Measurements from ENCODE around the gene ETNPPL.

GRCh38 chr4:108716340-108716739 is 46.5 kb downstream of the ETNPPL start:
- TF ChIP-seq, protein P1, sequence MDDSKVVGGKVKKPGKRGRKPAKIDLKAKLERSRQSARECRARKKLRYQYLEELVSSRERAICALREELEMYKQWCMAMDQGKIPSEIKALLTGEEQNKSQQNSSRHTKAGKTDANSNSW (CRISPR knock-in tag; IDR thresholded peaks at IDR 0.05; ENCODE audit: borderline replicate concordance), result no peak
- TF ChIP-seq ZBTB14 (CRISPR knock-in tag; IDR thresholded peaks at IDR 0.05), result no peak
- no peak for TF ChIP-seq ZNF282 (IDR thresholded peaks at IDR 0.05; ENCODE audit: partially characterized antibody)
- no peak for TF ChIP-seq POLR2A (IDR thresholded peaks at IDR 0.05; ENCODE audit: insufficient read depth in 1 of 2, low read depth in 2 of 2, low read length in 2 of 2)
- TF ChIP-seq, protein P2, sequence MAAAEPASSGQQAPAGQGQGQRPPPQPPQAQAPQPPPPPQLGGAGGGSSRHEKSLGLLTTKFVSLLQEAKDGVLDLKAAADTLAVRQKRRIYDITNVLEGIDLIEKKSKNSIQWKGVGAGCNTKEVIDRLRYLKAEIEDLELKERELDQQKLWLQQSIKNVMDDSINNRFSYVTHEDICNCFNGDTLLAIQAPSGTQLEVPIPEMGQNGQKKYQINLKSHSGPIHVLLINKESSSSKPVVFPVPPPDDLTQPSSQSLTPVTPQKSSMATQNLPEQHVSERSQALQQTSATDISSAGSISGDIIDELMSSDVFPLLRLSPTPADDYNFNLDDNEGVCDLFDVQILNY (CRISPR knock-in tag; conservative IDR thresholded peaks at IDR 0.05), result no peak

Measured in HepG2 (cell line).